ENCODE measurements around the gene DENND4A.
"Not testable (repeated sequence)": the region's sequence is repeated elsewhere in the genome, so short reads cannot be mapped to it uniquely, and the experiment has no call there.

GRCh38 chr15:65778701-65779100, 13.4 kb downstream of the DENND4A start:
- not testable (repeated sequence) for TF ChIP-seq CTCF (IDR thresholded peaks at IDR 0.05); EZH2 (IDR thresholded peaks at IDR 0.05; ENCODE audit: borderline replicate concordance, insufficient read depth, low read depth, low read length, poor library complexity, severe bottlenecking)
